ENCODE data around the gene TRIP13.

GRCh38 chr5:963310-963672 lies 70.6 kb downstream of the TRIP13 start:
- no peak for TF ChIP-seq CTCF (IDR thresholded peaks at IDR 0.05 in 8 of 11, conservative IDR thresholded peaks at IDR 0.05 in 3 of 11)
- no peak for TF ChIP-seq POLR2A (IDR thresholded peaks at IDR 0.05)

Measured in spleen (tissue), 7 donors.